GM12891 (cell line): ENCODE results near the gene MAP3K20. TPM values are rescaled to one million over a fixed set of nuclear protein-coding genes. Genes with fewer than 3 reads are reported as not detected.

Experiments used
- DNase-seq: peaks from one replicate; pipeline ENCODE4 v3.0.0; 2011; ENCODE audit warnings: low spot score; ENCODE audit not compliant: insufficient read length
- FAIRE-seq: peaks from 2 replicates; lab custom pipeline; 2011; peaks lifted over from hg19 to GRCh38; lab: Jason Lieb, UNC
- PAX5 ChIP-seq: IDR thresholded peaks from 2 replicates; pipeline ENCODE4 v1.6.1; 2011; ENCODE audit warnings: low read length, moderate library complexity, mild to moderate bottlenecking; ENCODE audit not compliant: insufficient read depth, severe bottlenecking
- POLR2A ChIP-seq: IDR thresholded peaks from 2 replicates; pipeline ENCODE4 v1.6.1; 2011; ENCODE audit warnings: low read depth, low read length, control low read depth
- POLR2AphosphoS5 ChIP-seq: IDR thresholded peaks from 2 replicates; pipeline ENCODE4 v1.6.1; 2011; ENCODE audit warnings: low read depth, low read length, control low read depth
- POU2F2 ChIP-seq: IDR thresholded peaks from 2 replicates; pipeline ENCODE4 v1.6.1; 2011; ENCODE audit warnings: low read depth, mild to moderate bottlenecking, control low read depth, low read length, moderate library complexity
- SPI1 ChIP-seq: IDR thresholded peaks from 2 replicates; pipeline ENCODE4 v1.6.1; 2011; ENCODE audit warnings: low read depth, low read length, control low read depth
- TAF1 ChIP-seq: IDR thresholded peaks from 2 replicates; pipeline ENCODE4 v1.6.1; 2011; ENCODE audit warnings: low read depth, low read length, control low read depth
- polyA plus RNA-seq: library from polyadenylated mRNA; unstranded; fragments of >200 nt; gene quantifications from one replicate; pipeline ENCODE4 v1.2.1, GENCODE V29; 2012; ENCODE audit warnings: low read depth, missing spikeins, inconsistent platforms; ENCODE audit not compliant: missing spikeins

MAP3K20 gene
- polyA plus RNA-seq: 4.1 TPM

GRCh38 chr2:173075781-173076580 is at the start of gene MAP3K20:
Gene MAP3K20 (plus strand): TSS chr2:173075846. CDS start chr2:173091032, 15,186 bp downstream.
- TF ChIP-seq POU2F2 (no peak), TAF1 (no peak), POLR2A (peak; percentile 49; the same call in 1 of the 2 replicates), PAX5 (no peak), POLR2AphosphoS5 (peak; percentile 43; the same call in 1 of the 2 replicates), SPI1 (peak; percentile 55)
- FAIRE-seq (peak; percentile 94), DNase-seq (peak; percentile 49)

DNA sequence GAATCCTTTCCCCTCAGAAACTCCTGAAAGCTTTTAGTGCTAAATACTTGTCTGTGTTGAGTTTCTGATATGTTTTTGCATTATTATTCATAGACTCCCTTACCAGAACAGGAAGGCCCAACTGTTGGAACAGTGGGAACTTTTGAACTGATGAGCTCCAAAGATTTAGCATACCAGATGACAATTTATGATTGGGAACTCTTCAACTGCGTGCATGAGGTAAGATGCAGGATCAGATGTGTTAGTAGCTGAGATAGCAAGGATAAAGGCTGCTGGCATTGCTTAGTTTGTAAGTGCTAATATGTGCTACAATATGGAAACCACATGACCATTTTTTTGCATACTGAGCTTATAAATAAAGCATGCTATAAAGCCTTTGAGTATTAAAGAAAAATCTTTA is 49.2 kb upstream of the MAP3K20 start:
- FAIRE-seq (no peak), DNase-seq (no peak)
- TF ChIP-seq POLR2A: no peak

GRCh38 chr2:173027181-173028128 is 48.2 kb upstream of the MAP3K20 start:
- DNase-seq: peak; percentile 39
- FAIRE-seq: peak; percentile 94
- TF ChIP-seq POU2F2 (no peak), TAF1 (no peak), SPI1 (no peak)

DNA sequence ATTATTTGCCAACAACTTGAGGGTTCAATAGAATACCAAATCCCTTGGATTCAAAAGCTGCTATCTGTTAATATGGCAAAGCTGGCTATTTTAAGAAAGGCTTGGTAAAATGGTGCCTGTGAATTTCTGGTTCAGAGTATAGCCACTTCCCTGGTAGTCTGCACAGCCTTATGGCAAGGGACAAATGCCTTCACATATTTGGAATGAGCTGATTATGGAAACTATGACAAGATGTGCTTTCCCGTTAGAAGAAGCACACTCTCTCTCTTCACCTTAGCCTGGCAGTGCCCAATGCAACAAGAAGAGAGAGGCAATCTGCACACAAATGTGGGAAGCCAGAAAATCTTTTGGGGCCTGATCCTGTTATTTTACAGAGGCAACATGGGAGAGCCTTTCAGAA is 47.5 kb upstream of the MAP3K20 start:
- TF ChIP-seq POLR2A (no peak), SPI1 (no peak), POLR2AphosphoS5 (no peak)
- FAIRE-seq (no peak), DNase-seq (no peak)

GRCh38 chr2:173028671-173029070 is 47.0 kb upstream of the MAP3K20 start:
- FAIRE-seq: no peak
- no peak for TF ChIP-seq POLR2AphosphoS5
- TF ChIP-seq PAX5: no peak
- no peak for TF ChIP-seq POU2F2
- no peak for TF ChIP-seq POLR2A
- TF ChIP-seq SPI1: no peak
- no peak for TF ChIP-seq TAF1
- DNase-seq: no peak

GRCh38 chr2:173030561-173031490 is 44.8 kb upstream of the MAP3K20 start:
- no peak for DNase-seq
- TF ChIP-seq SPI1 (no peak), POLR2A (no peak), POLR2AphosphoS5 (no peak), TAF1 (no peak), PAX5 (no peak), POU2F2 (no peak)
- no peak for FAIRE-seq

- TF ChIP-seq POU2F2 (no peak), SPI1 (no peak)
- no peak for FAIRE-seq
- DNase-seq: no peak
These were observed 43.6 kb upstream of the MAP3K20 start for GRCh38 chr2:173032032-173032431.

- DNase-seq (no peak), FAIRE-seq (no peak)
- TF ChIP-seq POLR2AphosphoS5 (no peak), PAX5 (no peak), SPI1 (no peak), POLR2A (no peak), POU2F2 (no peak), TAF1 (no peak)
These were observed 42.6 kb upstream of the MAP3K20 start for GRCh38 chr2:173033084-173033483.

DNA sequence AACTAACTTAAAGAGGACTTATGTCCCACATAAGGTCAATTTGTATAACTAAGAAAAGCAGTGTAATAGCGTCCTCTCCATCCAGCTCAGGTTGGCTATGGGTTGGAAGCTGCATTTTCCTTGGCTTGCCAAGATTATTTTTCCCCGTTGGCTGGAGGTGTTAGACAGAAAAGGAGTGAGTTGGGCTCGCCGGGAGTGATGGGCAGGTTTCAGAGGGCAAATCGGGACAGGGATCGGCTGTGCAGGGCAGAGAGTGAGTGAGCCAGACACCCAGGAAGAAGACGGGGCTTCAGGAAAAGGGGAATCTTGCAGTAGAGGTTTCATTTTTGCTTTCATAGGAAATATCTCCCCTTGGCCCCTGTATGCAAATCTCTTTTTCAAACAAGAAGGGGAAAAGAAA is 41.5 kb upstream of the MAP3K20 start:
- no peak for DNase-seq
- no peak for FAIRE-seq
- TF ChIP-seq POU2F2 (no peak), SPI1 (no peak), POLR2A (no peak), TAF1 (no peak), POLR2AphosphoS5 (no peak), PAX5 (no peak)
